ENCODE data around the gene C5.

- TF ChIP-seq CTCF (IDR thresholded peaks at IDR 0.05), result no peak
- no peak for TF ChIP-seq POLR2A (IDR thresholded peaks at IDR 0.05; ENCODE audit: low read depth)
These were observed 136.3 kb downstream of the C5 start for GRCh38 chr9:120913647-120914264.
